Stimulated activated CD8-positive, alpha-beta memory T cell treated with anti-CD3 and anti-CD28 coated beads, Interleukin-4, amount 100 ng/mL, for 4 hours (primary cell): ENCODE results near the gene HS6ST1.

ENCODE experiments used
- DNase-seq, 2 donors: peaks; one replicate each; pipeline ENCODE4 v3.0.0-alpha.2; 2020; ENCODE audit warnings: low read depth in 2 of 2, low spot score in 1 of 2

Gene HS6ST1

DNA sequence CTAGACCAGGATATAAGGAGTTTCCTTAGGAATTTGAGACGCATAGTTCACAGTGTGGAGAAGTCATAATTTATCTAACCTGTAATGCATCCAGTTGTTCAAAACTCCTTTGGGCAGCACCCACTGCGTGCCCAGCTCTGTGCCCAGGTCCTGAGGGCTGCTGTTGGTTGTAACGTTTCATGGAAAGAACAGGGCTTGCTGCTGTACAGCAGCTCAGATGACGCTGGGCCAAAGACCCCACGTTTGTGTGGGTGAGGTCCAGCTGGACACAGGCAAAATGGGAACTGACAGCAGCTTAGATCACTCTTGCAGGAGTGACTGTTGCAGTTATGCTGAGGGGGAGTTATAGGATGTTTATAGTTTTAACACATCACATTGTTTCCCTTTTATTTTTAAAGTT, 30.0 kb upstream of the HS6ST1 start:
- no peak for DNase-seq

DNA sequence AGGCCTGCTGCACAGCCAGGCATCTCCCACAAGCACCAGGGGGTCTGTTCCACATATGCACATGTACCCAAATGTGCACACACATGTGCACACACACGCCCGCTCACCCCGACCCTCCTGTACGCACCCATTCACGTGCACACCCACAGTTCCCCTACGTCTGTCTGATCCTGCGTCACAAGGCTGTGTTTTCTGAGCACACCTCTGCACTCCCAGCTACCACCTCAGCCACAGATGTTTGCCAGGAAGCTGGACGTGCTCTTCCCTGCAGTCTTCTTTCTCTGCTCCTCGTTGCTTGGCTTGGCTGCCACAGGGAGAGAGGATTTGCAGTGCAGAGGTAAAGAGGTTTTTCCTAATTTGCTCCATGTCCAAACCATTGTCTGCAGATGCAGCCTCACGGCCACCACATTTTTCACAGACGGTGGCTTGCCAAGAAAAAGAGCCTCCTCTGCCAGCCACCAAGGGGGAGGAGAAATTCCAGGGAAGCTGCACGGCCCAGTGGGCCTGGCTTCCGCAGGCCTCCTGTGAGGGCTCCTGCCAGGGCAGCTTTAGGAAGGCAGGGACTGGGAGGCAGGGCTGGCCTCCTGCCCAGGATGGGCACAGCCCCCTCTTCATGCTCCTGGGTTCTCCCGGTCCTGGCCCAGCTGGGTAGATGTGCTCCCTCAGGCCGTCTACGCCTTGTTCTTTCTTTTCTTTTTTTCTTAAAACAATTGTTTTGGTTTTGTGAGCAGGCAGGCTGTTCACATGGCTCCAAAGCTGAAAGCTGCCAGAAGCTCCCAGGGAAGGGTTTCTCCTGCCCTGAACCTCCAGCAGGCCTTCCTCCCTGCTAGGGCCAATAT, 29.3 kb upstream of the HS6ST1 start:
- no peak for DNase-seq

DNA sequence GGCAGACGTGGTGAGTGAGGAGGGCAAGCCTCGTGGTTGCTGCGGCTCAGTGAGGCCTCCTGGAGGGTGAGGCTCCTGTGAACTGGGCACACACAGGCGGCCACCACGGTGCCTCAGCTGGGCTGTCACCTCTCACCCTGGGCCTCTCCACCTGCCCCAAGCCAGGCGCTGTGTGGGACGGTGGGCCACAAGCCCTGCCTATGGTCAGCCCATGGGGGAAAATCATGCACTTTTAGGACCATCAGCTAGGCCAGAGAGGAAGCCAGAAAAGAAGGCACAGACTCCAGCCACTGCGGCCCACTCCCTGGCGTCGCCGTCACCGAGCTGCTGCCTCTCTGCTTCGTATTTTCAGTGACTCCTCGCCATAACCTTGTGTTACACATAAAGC, 28.5 kb upstream of the HS6ST1 start:
- DNase-seq: no peak

DNA sequence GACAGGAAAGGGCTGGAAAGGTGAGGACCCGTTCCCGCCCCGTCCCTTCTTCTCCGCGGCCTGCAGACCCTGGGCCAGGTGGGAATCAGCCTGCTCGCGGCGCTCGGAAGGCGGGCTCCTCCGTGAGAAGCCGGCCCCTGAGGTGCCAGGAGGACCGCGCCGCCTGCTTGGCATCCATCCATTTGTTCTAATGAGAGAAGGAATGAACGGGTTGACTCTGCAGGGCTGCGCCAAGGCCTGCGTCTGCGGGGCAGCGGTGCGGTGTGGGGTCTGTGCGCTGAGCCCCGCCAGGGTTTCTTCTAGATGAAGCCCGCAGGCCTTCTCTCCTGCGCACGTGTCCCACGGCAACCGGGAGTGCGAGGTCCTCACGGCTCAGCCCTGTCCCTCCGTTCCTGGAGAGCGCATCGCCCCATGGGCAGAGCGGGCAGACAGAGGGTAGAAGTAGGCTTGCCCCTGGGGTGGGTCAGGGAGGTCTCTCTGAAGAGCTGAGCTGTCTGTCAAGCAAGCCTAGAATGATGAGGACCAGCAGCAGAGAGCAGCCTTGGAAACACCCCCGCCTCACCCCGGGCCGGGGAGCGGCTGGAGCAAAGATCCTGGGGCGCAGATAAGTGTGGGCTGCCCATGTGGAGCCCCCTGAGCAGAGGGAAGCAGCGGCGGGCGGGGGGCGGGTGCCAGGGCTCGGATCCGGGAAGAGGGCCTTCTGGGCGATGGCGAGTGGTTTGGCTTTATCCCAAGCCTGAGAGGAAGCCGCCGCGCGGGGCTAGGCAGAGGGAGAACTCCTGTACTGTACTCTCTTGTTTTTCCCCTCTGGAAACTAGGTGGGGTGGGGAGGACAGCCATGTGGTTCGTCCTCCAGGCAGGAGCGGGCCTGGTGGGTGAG, 27.9 kb upstream of the HS6ST1 start:
- DNase-seq: no peak

DNA sequence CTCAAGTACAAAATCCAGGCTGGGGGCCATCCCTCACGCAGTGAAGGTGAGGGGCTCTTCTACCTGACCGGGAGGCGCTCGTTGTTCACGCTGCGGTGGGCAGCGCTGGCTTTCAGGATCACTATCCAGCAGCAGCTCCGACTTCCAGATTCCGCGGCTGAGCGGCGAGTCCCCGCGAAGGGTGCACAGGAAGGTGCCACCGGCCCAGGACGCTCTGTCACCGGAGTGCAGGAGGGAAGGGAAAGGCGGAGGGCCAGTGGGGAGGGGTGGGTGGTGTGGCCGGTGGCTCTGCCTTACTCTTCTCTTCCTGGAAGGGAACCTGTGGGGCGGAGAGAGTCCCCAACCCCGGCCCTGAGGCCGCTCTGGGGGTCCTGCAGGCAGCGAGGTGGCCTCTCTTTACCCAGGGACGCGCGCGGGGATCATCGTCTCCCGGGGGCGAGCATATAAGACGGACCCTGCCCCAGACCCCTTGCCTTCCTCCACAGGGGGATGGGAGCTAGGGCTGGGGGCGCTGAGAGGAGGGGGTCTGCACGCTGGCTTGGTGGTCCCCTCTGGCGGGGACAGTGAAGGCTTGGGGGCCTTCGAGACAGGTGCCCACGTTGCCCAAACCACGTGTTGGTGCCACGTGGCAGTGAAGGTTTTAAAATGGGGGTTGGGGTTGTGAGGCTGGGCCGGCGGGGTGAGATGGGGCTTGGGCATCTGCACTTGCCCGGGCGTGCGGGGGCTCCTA, 26.9 kb upstream of the HS6ST1 start:
- DNase-seq: no peak

DNA sequence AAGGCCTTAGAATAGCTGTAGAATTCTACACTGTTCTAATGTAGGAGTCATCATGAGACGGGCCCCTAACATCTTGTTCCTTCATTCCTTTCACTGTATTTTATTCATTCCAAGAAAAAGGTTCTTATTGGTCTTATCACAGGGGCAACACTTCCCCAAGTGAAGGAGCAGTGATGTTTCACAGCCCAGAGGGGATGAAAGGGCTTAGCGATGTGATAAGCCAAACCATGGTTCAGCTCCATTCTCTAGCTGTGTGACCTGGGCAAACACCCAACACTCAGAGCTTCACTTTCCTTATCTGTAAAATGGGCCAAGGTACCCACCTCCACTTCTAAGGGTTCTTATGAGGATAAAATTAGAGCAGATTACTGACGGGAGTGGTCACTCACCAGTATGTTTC, 25.4 kb upstream of the HS6ST1 start:
- DNase-seq: no peak

DNA sequence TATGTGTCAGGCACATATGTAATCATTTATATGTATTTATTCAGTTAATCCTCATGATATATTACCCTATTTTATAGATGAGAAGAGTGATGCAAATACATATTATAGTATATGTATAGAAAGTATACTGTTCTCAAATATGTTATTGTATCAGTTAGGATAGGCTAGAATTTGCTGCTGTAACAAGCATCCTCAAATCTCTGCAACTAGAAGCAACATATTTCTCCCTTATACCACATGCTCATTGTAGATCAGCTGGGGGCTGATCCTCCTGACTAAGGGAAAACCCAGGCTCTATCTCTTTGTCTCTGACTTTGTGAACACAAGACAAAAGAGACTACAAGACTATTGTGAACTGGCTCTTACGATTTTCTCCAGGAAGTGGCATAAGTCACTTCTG, 24.8 kb upstream of the HS6ST1 start:
- no peak for DNase-seq

DNA sequence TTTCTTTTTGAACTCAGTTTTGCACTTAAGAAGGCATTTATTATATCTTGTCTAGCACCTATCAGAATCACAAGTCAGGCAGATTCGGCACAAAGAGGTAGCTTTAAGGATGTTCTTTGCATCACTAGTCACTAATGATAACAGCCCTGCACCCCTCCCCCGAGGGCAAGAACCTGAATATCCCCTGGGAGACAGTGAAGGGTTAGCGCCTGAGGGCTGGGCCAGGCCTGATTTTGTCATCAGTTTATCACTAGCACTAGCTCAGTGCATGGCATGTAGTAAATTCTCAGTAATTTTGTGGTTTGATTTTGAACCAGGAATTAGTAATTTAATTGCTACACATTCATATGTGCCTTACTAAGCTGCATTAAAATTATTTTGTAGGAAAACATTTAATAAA, 23.9 kb upstream of the HS6ST1 start:
- no peak for DNase-seq

DNA sequence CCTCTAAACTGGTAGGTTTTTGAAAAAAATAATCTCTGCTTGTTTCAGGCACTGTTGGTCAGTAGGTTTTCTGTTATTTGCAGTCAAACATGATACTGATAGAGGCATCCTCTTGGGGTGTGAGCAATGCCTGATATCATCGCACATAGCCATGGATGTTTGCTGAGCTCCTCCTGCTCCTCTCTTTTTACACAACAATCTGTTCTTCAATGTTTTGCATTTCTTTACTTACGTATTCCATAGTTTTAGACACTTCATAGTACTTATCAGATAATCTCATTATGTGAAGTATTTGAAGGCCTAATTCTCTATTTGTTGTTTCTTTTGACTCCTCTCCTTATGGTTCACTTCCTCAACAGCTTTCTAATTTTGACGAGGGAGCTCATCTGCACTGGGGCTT, 23.0 kb upstream of the HS6ST1 start:
- DNase-seq: no peak

DNA sequence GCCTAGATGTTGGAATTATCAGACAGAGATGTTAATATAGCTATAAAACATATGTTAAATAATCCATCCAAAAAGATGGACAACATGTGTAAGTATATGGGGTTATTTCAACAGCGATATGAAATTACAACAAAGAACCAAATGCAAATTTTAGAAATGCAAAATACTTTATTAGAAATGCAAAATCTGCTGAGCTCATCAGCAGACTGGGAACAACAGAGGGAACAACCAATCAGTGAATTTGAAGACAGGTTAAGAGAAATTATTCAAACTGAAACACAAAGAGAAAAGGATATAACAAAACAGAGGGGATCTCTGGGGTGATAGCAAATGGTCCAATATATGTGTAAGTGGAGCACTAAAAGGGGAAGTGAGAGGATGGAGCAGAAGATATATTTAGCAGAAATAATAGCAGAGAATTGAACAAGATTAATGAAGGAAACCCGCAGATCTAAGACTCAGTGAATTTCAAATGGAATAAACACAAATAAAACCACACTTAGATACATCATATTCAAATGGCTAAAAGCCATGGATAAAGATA, 13.5 kb upstream of the HS6ST1 start:
- DNase-seq: no peak

DNA sequence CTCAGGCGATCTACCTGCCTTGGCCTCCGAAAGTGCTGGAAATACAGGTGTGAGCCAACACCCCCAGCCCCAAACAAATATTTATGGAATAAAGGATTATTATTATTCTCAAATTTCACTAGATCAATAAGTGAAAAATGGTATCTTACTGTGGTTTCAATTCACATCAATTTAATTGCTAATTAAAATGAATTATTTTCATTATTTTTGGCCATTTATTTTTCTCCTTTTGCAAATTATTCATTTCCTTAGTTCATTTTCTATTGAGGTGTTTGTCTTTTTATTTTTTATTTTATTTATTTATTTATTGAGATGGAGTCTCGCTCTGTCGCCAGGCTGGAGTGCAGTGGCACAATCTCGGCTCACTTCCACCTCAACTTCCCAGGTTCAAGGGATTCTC, 11.9 kb upstream of the HS6ST1 start:
- no peak for DNase-seq

DNA sequence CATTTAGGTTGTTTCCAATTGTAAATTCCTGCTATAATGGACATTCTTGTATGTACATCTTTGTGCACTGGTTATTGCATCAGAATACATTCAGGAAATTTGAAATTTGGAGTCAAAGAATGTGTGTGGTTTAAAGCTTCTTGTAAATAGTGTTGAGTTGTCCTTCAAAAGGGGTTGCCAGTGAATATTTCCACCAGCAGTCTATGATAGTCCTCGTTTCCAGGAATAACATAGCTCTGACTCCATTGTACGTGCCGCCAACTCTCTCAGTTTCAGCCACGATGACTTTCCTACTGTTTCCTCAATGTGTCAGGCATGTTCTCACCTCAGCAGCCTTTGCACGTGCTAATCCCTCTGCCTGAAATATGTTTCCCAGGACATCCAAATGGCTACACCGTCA, 10.9 kb upstream of the HS6ST1 start:
- no peak for DNase-seq

DNA sequence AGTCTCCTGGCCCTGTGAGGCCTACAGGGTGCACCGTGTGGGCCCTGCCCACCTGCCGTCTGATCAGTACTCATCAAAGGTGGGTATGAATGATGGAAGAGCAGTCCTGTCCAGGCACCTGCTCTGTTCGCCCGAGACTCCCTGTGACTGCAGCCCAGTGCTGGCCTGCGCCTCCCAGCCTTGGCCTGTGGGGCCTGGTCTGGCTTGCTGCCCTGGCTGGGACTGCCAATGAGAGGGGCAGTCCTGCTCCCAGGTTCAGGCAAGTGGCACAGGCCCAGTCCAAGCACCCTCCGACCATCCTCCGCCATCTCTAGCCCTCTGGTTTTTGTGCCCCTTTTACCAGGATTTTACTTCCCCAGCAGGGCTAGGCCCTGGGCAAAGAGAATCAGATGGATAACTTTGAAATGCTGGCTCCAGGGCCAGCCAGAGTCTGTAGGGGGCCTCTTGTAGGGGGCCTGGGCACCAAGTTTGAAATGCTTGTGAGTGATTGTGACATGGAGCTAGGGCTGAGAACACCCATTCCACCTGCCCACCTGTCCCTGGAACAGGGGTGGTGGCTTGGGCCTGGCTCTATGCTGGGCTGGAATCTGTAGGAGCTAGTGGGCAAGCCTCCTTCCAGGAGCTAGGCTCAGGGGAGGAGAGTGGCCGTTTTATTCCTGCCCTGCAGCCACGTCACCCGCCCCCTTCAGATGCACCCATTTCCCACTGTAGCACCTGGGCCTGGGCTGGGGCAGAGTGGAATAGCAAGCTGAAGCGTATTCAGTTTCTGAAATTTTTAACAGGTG, 8.7 kb upstream of the HS6ST1 start:
- DNase-seq: no peak

DNA sequence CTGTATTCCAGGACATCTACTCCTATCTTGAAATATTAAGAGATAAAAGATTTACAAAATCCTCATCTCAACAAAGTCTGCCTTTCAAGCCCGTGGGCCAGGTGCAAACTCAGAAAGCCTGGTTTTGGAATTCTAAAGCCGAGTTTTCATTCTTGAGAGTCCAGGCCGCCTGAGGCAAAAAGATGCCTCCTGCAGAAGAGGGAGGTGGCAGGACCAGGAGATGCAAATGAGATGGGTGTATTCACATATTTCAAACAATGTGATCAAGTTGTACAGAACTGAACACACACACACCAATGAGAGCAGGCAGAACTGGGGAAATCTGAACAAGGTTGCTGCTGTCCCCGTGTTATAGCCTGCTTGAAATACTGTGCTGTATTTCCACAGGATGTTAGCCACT, 7.7 kb upstream of the HS6ST1 start:
- no peak for DNase-seq

DNA sequence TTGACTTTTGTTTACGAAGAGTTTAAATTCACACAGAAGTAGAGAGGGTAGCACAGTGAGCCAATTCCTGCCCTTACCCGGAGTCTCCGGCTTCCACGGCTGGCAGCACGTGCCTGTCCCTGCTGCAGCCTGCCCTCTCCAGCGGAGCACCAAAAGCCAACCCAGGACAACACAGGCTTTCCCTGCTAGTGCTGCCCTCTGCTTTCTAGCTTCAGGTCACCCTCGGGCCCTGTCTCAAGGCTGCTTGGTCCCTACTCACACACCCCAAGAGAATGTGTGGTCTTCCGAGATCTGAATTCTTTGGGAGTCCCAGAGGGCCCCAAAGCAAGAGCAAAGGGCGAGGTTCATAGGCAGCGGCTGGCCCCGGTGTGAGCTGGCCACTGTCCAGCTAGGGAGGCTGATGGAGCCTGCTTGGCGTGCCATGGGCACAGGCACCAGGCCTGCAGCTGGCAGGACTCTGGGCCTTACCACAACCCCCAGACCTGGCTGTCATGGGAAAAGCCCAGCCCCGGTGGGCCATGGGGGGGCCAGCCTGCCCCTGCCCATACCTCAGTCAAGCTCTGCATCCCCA, 7.0 kb upstream of the HS6ST1 start:
- no peak for DNase-seq

DNA sequence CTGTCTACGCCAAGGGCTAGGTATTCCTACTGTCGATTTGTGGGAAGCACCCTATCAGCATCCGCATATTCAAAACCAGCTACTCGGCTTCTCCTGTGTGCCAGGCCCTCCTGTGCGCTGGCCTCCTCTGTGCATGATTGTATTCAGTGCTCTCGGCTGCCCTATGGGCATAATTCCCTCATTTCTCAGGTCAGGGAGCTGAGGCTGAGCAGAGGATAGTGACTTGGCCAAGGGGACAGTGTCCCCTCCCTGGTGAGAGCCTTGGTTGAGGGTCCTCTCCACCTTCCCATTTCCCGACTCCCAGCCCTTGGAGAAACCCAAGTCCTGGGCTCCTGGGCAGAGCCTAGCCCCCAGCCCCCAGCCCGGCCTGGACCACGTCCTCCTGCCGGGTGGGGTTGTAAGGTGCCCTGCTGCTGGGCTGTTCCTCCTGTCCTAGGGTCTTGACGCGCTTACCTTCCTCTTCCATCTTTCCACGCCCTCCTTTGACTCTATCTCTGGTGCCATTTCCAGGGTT, 6.3 kb upstream of the HS6ST1 start:
- no peak for DNase-seq

DNA sequence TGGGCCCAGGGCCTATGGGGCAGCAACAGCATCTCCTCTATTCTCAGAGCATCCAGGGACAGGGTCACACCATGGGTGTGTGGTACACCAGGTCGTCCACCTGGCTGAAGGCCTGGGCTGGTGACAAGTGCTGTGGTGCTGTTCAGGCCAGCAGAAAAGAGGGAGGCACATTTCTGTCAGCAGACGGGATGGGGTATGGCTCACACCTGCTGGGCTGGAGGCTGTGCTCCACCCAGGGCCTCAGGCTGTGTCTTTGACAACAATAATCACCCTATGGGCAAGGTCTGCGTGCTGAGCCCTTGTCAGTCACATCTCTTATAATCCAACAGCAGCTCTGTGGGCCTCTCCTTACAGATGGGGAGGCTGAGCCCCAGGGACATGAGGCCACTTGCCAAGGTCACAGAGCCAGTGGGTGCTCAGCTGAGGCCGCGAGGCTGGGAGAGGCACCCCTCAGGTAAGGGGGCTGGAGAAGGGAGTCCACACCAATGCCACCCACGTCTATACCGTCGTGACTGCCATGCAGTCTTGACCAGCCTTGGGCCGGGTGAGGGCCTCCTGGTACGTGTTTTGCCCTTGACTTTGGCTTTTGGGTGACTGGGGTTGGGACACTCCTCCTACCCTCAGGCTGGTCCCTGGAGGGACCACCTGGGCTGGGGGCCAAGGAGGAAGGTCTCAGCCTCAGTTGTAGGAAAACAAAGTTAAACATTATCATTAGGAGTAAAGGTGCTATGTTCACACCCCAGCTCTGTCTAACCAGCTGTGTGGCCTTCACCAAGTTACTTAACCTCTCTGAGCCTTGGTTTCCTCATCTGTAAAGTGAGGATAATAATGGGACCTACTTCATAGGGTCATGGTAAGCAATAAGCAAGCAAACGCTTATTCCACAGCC, 5.6 kb upstream of the HS6ST1 start:
- no peak for DNase-seq

DNA sequence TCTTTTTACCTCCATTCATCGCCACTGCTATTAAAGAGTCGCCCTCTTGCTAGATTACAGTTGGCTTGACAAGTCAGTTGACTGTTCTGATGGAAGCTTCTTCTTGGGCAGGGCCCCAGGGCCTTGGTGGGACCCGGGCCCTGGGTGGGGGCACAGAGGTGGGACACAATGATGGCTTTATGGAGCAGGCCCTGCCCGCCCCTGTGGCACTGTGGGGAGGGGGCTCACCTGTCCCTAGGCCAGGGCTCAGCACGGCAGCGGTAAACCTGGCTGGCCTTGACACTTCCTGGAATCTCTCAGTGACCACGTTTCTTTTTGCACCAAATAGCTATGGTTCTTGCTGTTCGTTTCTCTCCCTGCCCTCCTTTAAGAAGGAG, 4.9 kb upstream of the HS6ST1 start:
- DNase-seq: no peak
